ENCODE data around the gene ZPR1. TPM values are rescaled to one million over a fixed set of nuclear protein-coding genes. Genes with fewer than 3 reads are reported as not detected.

ZPR1 gene
- total and polyA plus RNA-seq, 3 experiments from 2014 or later: 47.6 to 124 (median 118) TPM

- no peak overlapping the region for H3K4me3 ChIP-seq (ENCODE audit: low read length)
- no peak overlapping the region for H3K27ac Mint-ChIP-seq
- H3K9me3 Mint-ChIP-seq: no peaks in the 10 kb centered on the region
- peaks cover 0 to 1% of the 10 kb centered on the region in 2 donors for H3K27me3 Mint-ChIP-seq
- no peak for DNase-seq
- ChIA-PET POLR2A (no interaction called here), CTCF (interaction anchor here (1.6 to 3.0 kb wide), 2 partner anchors 21 to 24 kb away, joined by 3 to 10 read pairs; partner anchors contain the start of gene APOA5)
- H3K36me3 Mint-ChIP-seq: no peaks in the 10 kb centered on the region
- no peak overlapping the region for H3K27ac ChIP-seq (ENCODE audit: low read depth, low read length)
- no peaks in the 10 kb centered on the region for H3K4me1 Mint-ChIP-seq
- H3K27me3 ChIP-seq (ENCODE audit: insufficient read depth, low read length, poor library complexity, severe bottlenecking): no peaks in the 10 kb centered on the region
- H3K4me3 Mint-ChIP-seq: no peak overlapping the region
- H3K4me1 ChIP-seq (ENCODE audit: insufficient read depth, low read length): no peaks in the 10 kb centered on the region
- H3K9me3 ChIP-seq (ENCODE audit: low read length): no peaks in the 10 kb centered on the region
- H3K36me3 ChIP-seq (ENCODE audit: insufficient read depth, low read length): no peaks in the 10 kb centered on the region
Measured at GRCh38 chr11:116814502-116814901, 26.7 kb upstream of the ZPR1 start.

GRCh38 chr11:116813781-116814471 is 26.1 kb upstream of the ZPR1 start:
- POLR2A ChIA-PET: no interaction called here
- H3K36me3 Mint-ChIP-seq: no peaks in the 10 kb centered on the region

GRCh38 chr11:116813170-116813569 is 25.3 kb upstream of the ZPR1 start:
- H3K36me3 Mint-ChIP-seq: no peaks in the 10 kb centered on the region
- Histone ChIP-seq H3K4me3 (ENCODE audit: low read length) (no peak overlapping the region), H3K9me3 (ENCODE audit: low read length) (no peaks in the 10 kb centered on the region), H3K4me1 (ENCODE audit: insufficient read depth, low read length) (no peaks in the 10 kb centered on the region), H3K36me3 (ENCODE audit: insufficient read depth, low read length) (no peaks in the 10 kb centered on the region), H3K27ac (ENCODE audit: low read depth, low read length) (no peak overlapping the region), H3K27me3 (ENCODE audit: insufficient read depth, low read length, poor library complexity, severe bottlenecking) (no peaks in the 10 kb centered on the region)
- POLR2A ChIA-PET: no interaction called here
- no peak overlapping the region for H3K27ac Mint-ChIP-seq
- DNase-seq: no peak
- no peak overlapping the region for H3K4me3 Mint-ChIP-seq
- CTCF ChIA-PET: interaction anchor here (0.9 to 3.0 kb wide), 3 partner anchors 10 to 23 kb away, joined by 3 to 10 read pairs (median 3); partner anchors contain the start of genes APOA4 and APOA5
- H3K4me1 Mint-ChIP-seq: no peaks in the 10 kb centered on the region
- H3K27me3 Mint-ChIP-seq: peaks cover 1 to 5% of the 10 kb centered on the region in 2 donors
- no peaks in the 10 kb centered on the region for H3K9me3 Mint-ChIP-seq

More at GRCh38 chr11:116813781-116814471, 26.1 kb upstream of the ZPR1 start:
- no peak for DNase-seq
- peaks cover 1 to 3% of the 10 kb centered on the region in 2 donors for H3K27me3 Mint-ChIP-seq
- Histone ChIP-seq H3K4me1 (ENCODE audit: insufficient read depth, low read length) (no peaks in the 10 kb centered on the region), H3K27me3 (ENCODE audit: insufficient read depth, low read length, poor library complexity, severe bottlenecking) (no peaks in the 10 kb centered on the region), H3K27ac (ENCODE audit: low read depth, low read length) (no peak overlapping the region), H3K4me3 (ENCODE audit: low read length) (no peak overlapping the region), H3K9me3 (ENCODE audit: low read length) (no peaks in the 10 kb centered on the region), H3K36me3 (ENCODE audit: insufficient read depth, low read length) (no peaks in the 10 kb centered on the region)
- H3K27ac Mint-ChIP-seq: peak overlapping the region in 1 of 8 donors; percentile 54
- CTCF ChIA-PET: interaction anchor here (0.9 to 3.0 kb wide), 3 partner anchors 9 to 23 kb away, joined by 3 to 10 read pairs (median 3); partner anchors contain the start of genes APOA4 and APOA5
- H3K4me3 Mint-ChIP-seq: no peak overlapping the region
- no peaks in the 10 kb centered on the region for H3K4me1 Mint-ChIP-seq
- H3K9me3 Mint-ChIP-seq: no peaks in the 10 kb centered on the region

GRCh38 chr11:116812109-116812508 is 24.3 kb upstream of the ZPR1 start:
- H3K36me3 Mint-ChIP-seq: no peaks in the 10 kb centered on the region
- H3K27ac ChIP-seq (ENCODE audit: low read depth, low read length): no peak overlapping the region
- no peaks in the 10 kb centered on the region for H3K9me3 Mint-ChIP-seq
- no peak overlapping the region for H3K4me3 Mint-ChIP-seq
- peaks cover 1 to 8% of the 10 kb centered on the region in 2 donors for H3K27me3 Mint-ChIP-seq
- H3K4me3 ChIP-seq (ENCODE audit: low read length): no peak overlapping the region
- H3K4me1 Mint-ChIP-seq: no peaks in the 10 kb centered on the region
- CTCF ChIA-PET: interaction anchor here (1.3 kb wide), 1 partner anchor 24 kb away, joined by 3 read pairs; no protein-coding TSS in a partner anchor
- H3K27ac Mint-ChIP-seq: no peak overlapping the region
- POLR2A ChIA-PET: no interaction called here
- no peaks in the 10 kb centered on the region for H3K27me3 ChIP-seq (ENCODE audit: insufficient read depth, low read length, poor library complexity, severe bottlenecking)
- no peaks in the 10 kb centered on the region for H3K36me3 ChIP-seq (ENCODE audit: insufficient read depth, low read length)
- H3K4me1 ChIP-seq (ENCODE audit: insufficient read depth, low read length): no peaks in the 10 kb centered on the region
- no peaks in the 10 kb centered on the region for H3K9me3 ChIP-seq (ENCODE audit: low read length)
- DNase-seq: no peak

GRCh38 chr11:116811194-116811593 is 23.4 kb upstream of the ZPR1 start:
- CTCF ChIA-PET: interaction anchor here (0.7 to 1.8 kb wide), 2 partner anchors 20 to 25 kb away, joined by 4 read pairs; partner anchors contain the start of gene APOA5

GRCh38 chr11:116808262-116809175 is 20.7 kb upstream of the ZPR1 start:
- H3K27ac Mint-ChIP-seq: peak overlapping the region in 1 of 8 donors; percentile 2
- POLR2A ChIA-PET: no interaction called here
- DNase-seq: no peak
- H3K27me3 ChIP-seq (ENCODE audit: insufficient read depth, low read length, poor library complexity, severe bottlenecking): no peaks in the 10 kb centered on the region
- H3K4me1 Mint-ChIP-seq: no peaks in the 10 kb centered on the region
- H3K27ac ChIP-seq (ENCODE audit: low read depth, low read length): no peak overlapping the region
- CTCF ChIA-PET: no interaction called here
- H3K9me3 Mint-ChIP-seq: no peaks in the 10 kb centered on the region
- H3K27me3 Mint-ChIP-seq: peaks cover 1 to 14% of the 10 kb centered on the region in 2 donors
- H3K4me3 Mint-ChIP-seq: no peak overlapping the region
- no peaks in the 10 kb centered on the region for H3K36me3 Mint-ChIP-seq
- H3K9me3 ChIP-seq (ENCODE audit: low read length): no peaks in the 10 kb centered on the region
- H3K4me3 ChIP-seq (ENCODE audit: low read length): no peak overlapping the region
- H3K36me3 ChIP-seq (ENCODE audit: insufficient read depth, low read length): no peaks in the 10 kb centered on the region
- H3K4me1 ChIP-seq (ENCODE audit: insufficient read depth, low read length): no peaks in the 10 kb centered on the region

More at GRCh38 chr11:116811194-116811593, 23.4 kb upstream of the ZPR1 start:
- no peaks in the 10 kb centered on the region for H3K36me3 Mint-ChIP-seq
- no peaks in the 10 kb centered on the region for H3K4me1 Mint-ChIP-seq
- peaks cover 1 to 11% of the 10 kb centered on the region in 2 donors for H3K27me3 Mint-ChIP-seq
- H3K9me3 ChIP-seq (ENCODE audit: low read length): no peaks in the 10 kb centered on the region
- POLR2A ChIA-PET: interaction anchor here (0.6 kb wide), 1 partner anchor 115 kb away, joined by 13 read pairs; no protein-coding TSS in a partner anchor
- H3K4me1 ChIP-seq (ENCODE audit: insufficient read depth, low read length): no peaks in the 10 kb centered on the region
- no peak overlapping the region for H3K27ac ChIP-seq (ENCODE audit: low read depth, low read length)
- H3K4me3 ChIP-seq (ENCODE audit: low read length): no peak overlapping the region
- H3K27ac Mint-ChIP-seq: no peak overlapping the region
- H3K4me3 Mint-ChIP-seq: no peak overlapping the region
- H3K9me3 Mint-ChIP-seq: no peaks in the 10 kb centered on the region
- no peaks in the 10 kb centered on the region for H3K27me3 ChIP-seq (ENCODE audit: insufficient read depth, low read length, poor library complexity, severe bottlenecking)
- DNase-seq: no peak
- H3K36me3 ChIP-seq (ENCODE audit: insufficient read depth, low read length): no peaks in the 10 kb centered on the region

- Histone ChIP-seq H3K9me3 (ENCODE audit: low read length) (no peaks in the 10 kb centered on the region), H3K36me3 (ENCODE audit: insufficient read depth, low read length) (no peaks in the 10 kb centered on the region), H3K27me3 (ENCODE audit: insufficient read depth, low read length, poor library complexity, severe bottlenecking) (no peaks in the 10 kb centered on the region), H3K4me1 (ENCODE audit: insufficient read depth, low read length) (no peaks in the 10 kb centered on the region), H3K4me3 (ENCODE audit: low read length) (no peak overlapping the region), H3K27ac (ENCODE audit: low read depth, low read length) (no peak overlapping the region)
- no peaks in the 10 kb centered on the region for H3K9me3 Mint-ChIP-seq
- POLR2A ChIA-PET: no interaction called here
- H3K27me3 Mint-ChIP-seq: peaks cover 1 to 16% of the 10 kb centered on the region in 2 donors
- DNase-seq: no peak
- H3K4me1 Mint-ChIP-seq: no peaks in the 10 kb centered on the region
- CTCF ChIA-PET: no interaction called here
- H3K36me3 Mint-ChIP-seq: no peaks in the 10 kb centered on the region
- no peak overlapping the region for H3K4me3 Mint-ChIP-seq
- H3K27ac Mint-ChIP-seq: peak overlapping the region in 2 of 8 donors; percentile 58 to 74
Measured at GRCh38 chr11:116807601-116808261, 19.9 kb upstream of the ZPR1 start.
